Tongue (tissue), 2 donors: ENCODE measurements around the gene SMIM38. TPM values are rescaled to one million over a fixed set of nuclear protein-coding genes. Genes with fewer than 3 reads are reported as not detected.
"Not testable (repeated sequence)": the region's sequence is repeated elsewhere in the genome, so short reads cannot be mapped to it uniquely, and the experiment has no call there.

ENCODE experiments used
- DNase-seq: peaks from one replicate; pipeline ENCODE4 v3.0.0-alpha.2; 2015
- total RNA-seq: library from RNA; depleted of rRNA; stranded (reverse); fragments of >200 nt; gene quantifications from one replicate; pipeline ENCODE4 v1.2.3, GENCODE V29; 2014

Gene SMIM38
- total RNA-seq, 1 donor from 2014 or later: 0.51 TPM

DNA sequence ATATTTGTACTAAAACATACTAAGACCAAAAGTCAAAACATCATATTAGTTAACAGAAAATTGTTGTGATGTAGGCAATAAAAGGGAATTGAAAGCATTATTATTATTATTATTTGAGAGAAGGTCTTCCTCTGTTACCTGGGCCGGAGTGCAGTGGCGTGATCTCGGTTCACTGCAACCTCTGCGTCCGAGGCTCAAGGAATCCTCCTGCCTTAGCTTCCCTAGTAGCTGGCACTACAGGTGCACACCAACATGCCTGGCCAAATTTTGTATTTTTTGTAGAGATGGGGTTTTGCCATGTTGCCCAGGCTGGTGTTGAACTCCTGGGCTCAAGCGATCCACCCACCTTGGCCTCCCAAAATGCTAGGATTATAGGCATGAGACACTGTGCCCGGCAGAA lies 15.6 kb upstream of the SMIM38 start:
- DNase-seq: not testable (repeated sequence)

DNA sequence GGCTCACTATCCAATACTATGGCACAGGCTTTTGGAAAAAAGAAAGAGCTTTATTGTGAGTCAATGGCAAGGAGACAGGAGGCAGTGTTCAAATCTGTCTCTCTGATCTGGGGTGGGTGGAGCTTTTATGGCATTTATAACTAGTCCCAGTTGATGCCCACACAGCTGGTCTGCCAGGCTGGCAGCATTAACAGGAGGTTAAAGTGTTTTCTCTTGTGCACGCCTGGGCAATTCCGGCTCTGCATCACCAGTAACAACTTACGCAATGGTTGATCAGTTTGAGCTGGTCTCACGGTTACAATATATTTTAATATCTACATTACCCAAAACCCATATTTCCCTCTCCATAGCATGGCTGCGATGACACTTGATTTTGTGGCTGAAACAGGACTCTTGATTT lies 15.1 kb upstream of the SMIM38 start:
- DNase-seq: peak; percentile 40

DNA sequence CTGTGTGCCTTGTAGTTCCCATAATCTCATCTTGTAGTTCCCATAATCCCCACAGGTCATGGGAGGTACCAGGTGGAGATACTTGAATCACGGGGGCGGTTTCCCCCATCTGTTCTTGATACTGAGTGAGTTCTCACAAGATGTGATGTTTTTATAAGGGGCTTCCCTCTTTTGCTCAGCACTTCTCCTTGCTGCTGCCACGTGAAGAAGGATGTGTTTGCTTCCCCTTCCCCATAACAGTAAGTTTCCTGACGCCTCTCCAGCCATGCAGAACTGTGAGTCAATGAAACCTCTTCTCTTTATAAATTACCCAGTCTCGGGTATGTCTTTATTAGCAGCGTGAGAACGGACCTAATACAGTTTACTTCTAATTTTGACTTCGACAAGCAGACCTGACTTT lies 14.0 kb upstream of the SMIM38 start:
- DNase-seq: no peak

DNA sequence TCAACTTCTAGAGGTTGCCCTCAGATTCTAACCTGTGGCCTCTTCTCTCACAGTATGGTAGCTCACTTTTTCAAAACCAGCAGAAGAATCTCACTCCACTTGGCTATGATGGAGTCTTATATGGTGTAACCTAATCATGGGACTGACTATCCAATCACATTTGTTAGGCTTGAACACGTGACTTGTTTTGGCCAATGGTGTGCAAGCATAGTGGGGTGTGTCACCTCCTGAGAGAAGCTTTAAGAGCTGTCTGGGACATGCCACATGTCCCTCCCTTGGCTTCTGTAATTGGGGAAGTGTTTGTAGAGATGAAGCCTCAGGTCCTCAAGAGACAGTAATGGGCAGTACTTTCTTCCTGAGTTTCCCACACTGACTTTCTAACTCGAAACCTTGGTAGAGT lies 12.8 kb upstream of the SMIM38 start:
- no peak for DNase-seq

DNA sequence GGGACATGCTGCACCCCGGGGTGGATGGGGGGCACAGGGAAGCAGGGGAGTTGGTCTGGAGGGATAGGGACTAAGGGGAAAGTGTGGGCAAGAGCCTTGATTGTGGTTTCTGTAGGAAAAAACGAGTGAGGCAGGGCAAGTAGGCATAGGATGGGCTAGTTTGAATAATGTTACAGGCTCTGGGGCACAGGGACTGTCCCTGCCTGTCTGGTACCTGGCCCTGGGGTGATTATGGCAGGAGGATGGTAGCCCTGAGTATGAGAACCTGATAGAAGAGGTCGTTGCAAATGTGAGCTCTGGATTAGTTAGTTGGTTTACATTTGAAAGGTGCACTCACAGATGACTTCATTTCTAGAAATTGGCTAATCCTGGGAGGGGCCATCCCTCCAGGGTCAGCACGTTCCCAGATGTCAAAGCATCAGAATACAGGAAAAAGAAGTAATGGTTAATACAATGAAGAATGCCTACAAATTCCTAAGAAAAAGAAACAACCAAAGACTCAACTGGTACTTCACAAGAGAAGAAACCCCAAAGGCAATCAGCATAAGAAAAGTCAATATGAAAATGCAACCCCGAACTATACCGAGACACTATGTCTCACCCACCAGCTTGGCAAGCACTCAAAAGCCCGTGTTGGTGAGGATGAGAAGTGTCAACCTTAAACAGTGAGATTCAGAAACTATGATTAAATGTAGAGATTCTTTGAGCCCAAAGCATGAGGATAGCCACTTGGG lies 11.3 kb upstream of the SMIM38 start:
- no peak for DNase-seq

DNA sequence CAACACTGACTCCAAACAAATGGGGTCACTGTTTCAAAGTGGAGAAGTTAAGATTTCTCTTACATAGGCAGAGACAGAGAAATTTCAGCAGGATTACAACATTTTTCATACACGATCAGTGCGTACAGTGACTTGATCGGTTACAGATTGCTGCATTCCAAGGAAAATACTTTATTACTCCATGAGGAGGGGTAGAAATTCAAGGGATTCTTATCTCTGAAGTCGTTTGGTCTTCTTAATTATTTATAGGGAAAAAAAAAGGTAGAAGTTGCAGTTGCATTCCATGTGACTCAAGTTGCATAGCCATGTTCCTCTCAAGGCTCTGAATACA lies 10.7 kb upstream of the SMIM38 start:
- no peak for DNase-seq

DNA sequence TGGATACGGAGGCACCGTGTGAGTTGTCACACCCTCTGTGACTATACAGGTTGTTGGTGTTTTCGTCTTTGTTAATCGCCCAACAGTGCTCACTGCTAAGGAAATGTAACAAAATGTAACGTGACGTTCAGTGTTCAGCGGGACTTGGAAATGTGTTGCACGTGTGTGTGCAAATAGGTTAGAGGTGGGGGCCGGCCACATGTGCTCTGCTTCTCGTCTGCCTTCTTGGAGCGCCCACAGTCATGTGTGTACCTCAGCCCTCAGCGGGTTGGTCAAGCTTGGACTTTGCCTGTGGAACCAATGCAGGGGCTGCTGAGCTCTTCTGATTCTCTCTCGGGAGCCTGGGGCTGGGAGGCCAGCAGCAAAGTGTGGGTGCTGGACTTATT lies 7.4 kb upstream of the SMIM38 start:
- DNase-seq: no peak

DNA sequence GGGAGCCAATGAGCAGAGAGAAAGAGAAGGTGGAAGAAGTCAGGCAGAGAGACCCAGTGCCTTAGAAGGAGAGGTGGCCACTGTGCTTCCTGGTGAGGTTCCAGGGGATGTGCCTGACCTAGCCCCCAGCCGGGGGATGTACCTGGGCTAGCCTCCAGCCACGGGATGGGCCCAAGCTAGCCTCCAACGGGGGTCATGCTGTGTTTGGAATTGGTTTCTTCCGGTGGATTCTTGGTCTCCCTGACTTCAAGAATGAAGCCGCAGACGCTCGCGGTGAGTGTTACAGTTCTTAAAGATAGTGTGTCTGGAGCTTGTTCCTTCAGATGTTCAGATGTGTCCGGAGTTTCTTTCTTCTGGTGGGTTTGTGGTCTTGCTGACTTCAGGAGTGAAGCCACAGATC lies 6.9 kb upstream of the SMIM38 start:
- no peak for DNase-seq

DNA sequence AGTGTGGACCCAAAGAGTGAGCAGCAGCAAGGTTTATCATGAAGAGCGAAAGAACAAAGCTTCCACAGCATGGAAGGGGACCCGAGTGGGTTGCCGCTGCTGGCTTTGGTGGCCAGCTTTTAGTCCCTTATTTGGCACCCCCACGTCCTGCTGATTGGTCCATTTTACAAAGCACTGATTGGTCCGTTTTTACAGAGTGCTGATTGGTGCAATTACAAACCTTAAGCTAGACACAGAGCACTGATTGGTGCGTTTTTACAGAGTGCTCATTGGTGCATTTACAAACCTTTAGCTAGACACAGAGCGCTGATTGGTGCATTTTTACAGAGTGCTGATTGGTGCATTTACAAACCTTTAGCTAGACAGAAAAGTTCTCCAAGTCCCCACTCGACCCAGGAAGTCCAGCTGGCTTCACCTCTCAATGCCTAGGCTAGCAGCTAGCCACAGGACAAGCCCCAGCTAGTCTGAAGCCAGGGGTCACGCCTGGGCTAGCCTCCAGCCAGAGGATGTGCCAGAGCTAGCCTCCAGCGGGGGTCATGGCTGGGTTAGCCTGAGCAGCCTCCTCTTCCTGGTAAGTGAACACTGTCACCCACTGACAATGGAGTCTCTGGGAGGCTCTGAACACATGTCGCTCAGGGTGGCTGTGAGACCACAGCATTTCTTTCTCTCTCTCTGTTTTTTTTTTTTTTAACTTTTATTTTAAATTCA lies 6.2 kb upstream of the SMIM38 start:
- not testable (repeated sequence) for DNase-seq

DNA sequence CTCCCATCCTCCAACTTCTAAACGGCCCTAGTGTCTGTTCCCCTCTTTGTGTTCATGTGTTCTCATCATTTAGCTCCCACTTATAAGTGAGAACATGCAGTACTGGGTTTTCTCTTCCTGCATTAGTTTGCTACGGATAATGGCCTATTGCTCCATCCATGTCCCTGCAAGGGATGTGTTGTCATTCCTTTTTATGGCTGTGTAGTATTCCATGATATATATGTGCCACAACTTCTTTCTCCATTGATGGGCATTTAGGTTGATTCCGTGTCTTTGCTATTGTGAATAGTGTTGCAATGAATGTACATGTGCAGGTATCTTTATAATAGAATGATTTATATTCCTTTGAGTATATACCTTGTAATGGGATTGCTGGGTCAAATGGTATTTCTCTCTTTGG lies 5.6 kb upstream of the SMIM38 start:
- DNase-seq: no peak

DNA sequence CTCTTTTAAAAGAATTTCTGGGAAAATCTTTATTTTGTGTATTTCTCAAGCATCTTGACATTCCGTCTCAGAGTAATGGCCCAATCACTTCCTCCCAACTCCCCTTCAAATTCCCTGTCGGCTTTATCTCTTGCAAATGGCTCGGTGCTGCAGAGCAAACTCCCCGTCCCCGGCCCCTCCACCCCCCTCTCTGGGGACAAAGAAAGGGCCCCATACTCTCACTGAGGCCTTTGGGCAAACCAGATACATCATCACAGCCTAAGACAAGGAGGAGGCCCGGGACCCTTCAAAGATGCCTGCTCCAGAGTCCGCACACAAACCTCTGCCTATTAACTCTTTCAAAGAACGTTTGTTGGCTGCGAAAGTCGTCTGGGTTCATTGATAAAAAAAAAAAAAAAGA lies 3.9 kb upstream of the SMIM38 start:
- no peak for DNase-seq

DNA sequence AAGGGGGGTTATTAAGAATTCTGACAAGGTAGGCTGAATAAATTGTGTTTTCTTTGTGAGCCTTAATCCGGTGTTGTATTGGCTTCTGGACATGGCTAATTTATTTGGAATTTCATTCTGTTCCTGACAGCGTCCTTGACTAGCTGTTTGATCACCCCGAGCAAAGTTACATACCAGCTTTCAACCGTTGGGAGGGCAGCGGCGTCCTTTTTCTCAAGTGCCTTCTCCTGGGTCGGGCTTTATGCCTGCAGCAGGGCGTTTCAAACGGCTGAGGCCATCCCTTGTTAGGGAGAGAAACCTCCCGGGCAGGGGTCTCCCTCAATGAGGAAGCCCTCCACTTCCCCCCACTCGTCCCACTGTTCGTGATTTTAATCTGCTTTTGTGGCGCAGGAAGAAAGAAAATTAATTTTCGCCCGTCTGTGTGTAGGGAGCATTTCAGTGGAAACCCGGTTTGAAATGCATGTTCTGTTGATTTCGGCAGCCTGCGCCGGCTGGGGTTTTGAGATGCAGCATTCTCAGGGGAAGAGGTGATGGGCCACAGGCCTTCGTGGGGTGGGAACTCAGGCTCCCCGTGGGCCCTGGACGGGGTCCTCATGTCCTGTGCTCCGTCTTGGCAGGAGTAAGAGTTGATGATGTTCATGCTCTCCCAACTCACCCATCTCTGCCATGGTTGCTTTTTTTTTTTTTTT lies 2.9 kb upstream of the SMIM38 start:
- DNase-seq: peak; percentile 30

DNA sequence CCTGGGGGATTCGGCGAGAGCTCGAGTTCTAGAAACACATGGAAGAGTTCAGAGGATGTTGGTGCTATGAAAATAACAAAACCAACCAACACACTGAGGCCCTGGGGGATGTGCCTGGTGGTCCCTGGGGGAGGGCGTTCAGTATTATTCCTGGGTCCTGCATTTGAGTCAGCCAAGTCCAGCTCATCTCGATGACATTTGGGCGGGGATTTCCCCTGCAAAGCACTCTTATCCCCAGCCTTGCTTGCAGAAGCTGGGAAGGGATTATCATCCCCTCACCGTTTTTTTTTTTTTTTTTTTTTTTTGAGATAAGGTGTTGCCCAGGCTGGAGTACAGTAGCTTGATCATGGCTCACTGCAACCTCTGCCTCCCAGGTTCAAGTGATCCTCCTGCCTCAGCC lies 2.1 kb upstream of the SMIM38 start:
- no peak for DNase-seq

DNA sequence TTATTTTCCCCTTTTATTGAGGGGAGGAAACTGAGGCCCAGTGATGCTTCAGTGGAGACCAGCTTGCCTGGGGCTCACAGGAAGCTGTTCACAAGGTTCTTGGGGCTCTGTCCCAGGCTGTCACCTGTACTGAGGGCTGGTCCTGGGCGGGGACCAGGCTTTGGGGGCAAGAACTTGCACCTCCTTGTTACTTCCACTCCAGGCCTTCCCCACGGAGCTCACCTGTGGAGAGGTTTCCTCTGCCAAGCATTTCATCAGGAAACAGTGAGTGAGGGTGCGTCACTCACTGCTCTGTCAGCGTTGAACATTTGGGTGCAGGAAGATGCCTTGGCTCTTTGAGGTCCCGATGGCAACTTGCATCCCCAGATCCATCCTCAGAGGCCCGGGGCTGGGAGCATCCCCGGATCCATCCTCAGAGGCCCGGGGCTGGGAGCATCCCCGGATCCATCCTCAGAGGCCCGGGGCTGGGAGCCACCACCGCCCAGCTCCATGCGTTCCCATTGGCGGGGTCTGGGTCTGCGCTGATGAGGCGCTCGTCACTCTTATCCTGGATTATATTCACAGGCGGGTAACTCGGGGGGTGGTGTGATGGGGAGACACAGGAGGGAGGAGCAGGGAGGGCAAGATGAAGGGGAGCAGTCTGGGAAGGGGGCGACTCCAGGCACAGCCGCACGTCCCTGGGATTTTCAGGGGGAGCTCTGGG lies 1.4 kb upstream of the SMIM38 start:
- DNase-seq: no peak

DNA sequence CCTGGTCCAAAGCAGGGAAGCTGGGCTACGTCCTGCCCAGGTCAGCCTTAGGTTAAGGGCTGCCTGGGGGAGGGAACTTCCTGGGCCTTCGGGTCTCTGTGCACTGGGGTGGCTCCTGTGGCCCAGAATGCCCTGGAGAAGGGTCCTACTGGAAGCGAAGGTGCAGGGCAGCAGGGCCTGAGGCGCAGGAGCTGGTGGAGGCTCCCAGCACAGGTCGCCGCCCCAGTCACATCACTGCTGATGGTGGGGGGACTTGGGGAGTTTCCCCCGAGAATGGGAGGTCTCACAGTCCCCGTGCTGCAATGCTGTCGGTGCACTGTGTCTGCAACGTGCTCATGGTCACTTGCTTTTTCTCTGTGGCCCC lies 815 bp upstream of the SMIM38 start:
- no peak for DNase-seq

DNA sequence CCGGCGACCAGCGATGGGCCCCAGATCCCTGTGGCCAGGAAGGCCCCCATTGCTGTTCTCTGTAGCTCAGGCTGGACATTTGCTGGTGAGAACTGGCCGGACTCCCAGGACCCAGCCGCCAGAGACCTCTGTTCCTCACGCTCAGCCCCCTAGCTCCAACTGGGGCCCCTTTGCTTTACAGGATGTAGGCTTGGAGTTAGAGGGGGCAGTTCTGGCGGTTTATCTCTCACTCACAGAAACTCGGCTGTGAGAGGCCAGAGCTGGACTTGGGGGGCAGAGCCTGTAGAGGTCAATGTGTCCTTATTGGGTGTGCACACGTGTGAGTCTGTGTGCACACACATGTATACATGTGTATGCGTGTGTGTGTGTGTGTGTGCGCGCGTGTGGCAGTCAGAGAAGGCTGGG lies 502 bp downstream of the SMIM38 start:
- DNase-seq: peak; percentile 48

DNA sequence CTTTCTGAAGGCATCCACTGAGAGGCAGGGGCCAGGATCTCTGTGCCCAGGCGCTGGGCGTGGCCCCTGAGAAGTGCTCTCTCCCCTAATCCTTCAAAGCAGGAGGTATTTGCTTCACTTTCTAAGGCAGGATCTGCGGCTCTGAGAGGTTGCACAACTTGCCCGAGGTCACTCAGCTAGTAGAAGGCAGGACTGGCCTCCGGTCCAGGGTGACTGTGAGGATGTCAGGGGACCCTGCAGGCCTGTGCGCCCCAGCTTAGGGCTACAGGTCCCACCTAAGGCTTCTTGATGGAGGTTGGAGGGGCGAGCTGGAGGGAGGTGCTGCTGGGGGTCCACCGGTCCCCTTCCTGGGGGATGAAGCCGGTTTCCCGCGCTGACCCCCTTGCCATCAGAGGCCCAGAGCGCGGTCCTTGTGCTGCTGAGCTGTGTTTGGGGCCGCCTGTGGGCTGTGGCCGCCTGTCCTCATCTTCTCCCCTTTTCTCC lies 979 bp downstream of the SMIM38 start:
- DNase-seq: no peak

DNA sequence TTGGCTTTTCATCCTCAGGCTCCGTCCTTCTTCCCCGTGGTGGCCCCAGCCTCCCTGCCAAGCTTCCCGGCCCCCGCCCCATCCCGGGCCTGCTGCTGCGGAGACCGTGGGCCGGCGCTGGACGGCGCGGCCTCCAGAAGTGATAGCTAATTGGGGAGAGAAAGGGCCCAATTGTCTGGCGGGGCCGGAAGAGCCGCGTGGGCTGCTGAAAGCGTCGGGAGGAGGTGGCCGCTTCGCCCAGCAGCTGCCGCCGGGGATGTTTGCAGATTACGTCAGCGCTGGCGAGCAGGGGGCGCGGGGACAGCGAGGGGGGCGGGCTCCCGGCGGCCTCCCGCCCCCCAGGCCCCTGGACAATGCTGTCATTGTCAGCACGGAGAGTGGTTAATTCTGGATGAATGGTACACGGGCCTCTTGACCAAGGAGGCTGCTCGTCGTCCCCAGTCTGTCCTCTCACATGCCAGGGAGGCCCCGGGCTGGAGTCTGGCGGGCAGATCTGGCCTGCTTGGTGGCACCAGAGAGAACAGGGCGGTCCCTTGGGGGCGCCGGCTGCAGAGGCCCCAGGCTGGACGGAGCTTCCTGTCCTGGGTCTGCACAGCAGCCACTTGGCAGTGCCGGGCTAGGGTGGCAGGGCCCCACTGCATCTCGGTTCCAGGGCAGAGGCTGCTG lies 1.6 kb downstream of the SMIM38 start:
- peak; percentile 95 for DNase-seq

DNA sequence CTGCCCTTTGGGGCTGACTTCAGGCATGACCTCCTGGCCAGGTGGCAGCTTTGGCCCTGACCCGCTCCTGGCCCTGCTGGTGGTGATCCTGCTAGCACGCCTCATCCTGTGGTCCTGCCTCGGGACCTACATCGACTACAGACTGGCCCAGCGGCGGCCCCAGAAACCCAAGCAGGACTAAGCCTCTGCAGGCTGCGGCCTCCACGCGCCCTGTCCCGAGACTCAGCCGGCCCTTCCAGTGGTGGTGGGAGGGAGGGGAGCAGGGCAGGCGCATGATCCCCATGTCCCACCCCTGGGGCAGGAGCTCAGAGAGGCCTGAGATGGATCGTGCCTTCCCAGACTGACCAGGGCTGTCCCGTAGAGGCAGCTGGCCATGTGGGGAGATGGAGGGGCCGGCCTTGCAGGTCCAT lies 2.1 kb downstream of the SMIM38 start:
- DNase-seq: no peak

DNA sequence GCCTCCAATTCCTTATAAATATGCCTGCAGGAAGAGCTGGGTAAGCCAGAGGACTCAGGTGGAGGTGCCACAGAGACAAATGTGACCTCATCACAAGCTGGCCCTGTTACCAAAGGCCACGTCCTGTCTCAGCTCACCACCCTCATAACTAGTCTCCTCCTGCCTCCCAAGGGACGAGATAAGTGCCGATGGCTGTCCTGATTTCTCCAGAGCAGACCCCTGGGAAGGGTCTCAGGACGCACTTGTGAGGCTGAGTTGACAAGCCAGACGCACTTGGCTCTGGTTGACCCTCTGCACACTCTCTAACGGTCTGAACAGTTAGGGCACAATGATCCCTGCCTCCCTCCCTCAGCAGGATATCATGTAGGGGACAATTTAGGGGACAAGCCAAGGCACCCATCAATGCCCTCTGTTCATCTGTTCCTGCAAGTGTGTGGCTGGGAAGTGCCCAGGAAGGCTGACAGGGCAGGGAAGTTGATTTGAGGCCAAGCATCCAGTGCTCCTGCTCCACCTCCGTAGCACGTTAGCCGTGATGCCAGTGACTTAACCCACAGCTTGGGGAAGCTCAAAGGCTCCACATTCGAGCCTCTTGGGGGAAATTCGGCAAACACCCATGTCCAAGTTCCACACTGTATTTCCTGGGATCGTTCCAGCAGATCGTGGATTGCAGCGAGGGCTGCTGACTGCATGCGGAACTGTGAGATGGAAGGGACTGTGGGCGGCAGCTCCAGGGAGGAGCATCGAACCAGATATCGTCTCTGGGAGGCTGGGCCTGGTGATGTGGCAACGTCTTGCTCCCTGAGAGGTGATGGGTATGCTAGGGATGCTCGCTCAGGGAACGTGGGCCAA lies 2.8 kb downstream of the SMIM38 start:
- DNase-seq: no peak

DNA sequence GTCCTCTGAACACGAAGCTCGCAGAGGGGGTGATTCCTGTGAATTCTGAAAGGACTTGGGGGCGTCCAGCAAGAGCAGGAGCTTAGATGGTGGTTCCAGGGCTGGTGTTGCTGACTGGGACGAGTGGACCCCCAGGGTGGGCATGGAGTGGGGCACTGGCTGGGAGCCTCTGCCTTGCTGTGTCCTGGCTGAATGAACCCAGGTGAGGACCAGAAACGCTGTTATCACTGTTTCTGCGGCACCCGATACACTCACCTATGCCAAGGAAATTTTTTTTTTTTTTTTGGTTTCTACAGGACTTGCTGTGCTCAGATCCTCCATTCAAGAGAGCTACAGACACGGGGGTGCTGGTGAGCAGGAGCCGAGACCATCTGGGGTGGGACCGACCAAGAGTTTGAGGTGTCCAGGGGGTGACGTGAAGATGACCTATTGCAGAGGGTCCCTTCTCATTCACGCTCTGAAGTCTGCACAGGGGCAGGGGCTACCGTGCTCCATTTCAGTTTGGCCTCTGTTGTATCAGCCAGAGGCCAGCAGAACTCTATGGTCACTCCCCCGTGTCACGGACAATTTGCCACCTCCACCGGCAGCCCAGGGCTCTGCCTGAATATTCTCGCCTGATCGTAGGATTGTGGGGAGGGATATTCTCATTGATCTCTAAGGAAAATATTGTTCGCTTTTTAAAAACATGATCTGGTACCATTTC lies 3.6 kb downstream of the SMIM38 start:
- no peak for DNase-seq
